ENCODE measurements around the gene IKBKE. TPM values are rescaled to one million over a fixed set of nuclear protein-coding genes. Genes with fewer than 3 reads are reported as not detected.

Gene IKBKE
- total and polyA plus RNA-seq, 2 donors (not counting 3 experiments of a cell fraction or from before 2014, with no cell fraction given): 17.9 to 20.7 TPM

DNA sequence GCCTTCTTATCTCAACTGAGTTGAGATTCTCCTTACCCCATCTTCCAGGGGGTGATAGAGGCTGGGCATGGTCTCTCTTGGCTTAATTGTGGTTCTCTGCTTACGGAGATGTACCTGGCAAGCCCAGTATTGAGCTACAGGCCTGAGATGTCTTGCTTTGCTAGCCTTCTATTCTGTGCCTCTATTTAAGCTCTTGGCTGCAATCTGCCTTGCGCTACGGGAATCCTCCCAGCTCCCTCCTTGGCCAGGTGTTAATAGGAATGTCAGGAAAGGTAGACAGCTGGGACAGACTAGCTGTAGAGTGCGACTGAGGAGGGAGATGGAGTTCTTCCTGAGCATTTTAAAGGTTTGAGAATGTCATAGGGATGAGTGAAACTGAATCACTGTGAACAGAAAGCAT, 10.6 kb upstream of the IKBKE start:
- Histone ChIP-seq H3K4me3 (replicated peaks in 1 of 3; ENCODE audit: insufficient read depth in 1 of 3, low read depth in 1 of 3, low read length in 3 of 3) (no peak overlapping the region), H3K27ac (ENCODE audit: insufficient read depth, low read depth, low read length) (no peak overlapping the region), H3K9me3 (replicated peaks; ENCODE audit: control insufficient read depth, insufficient read depth, low read length) (no peaks in the 10 kb centered on the region), H3K27me3 (ENCODE audit: control insufficient read depth in 2 of 2, insufficient read depth in 2 of 2, low read length in 2 of 2) (no peaks in the 10 kb centered on the region), H3K9ac (replicated peaks; ENCODE audit: extremely low read depth, insufficient read depth, low read length) (no peak overlapping the region), H4K20me1 (replicated peaks; ENCODE audit: control insufficient read depth, extremely low read depth, insufficient read depth, low read length) (no peaks in the 10 kb centered on the region), H3K79me2 (ENCODE audit: control insufficient read depth, insufficient read depth, low read length) (no peaks in the 10 kb centered on the region), H3K4me2 (ENCODE audit: insufficient read depth, low read length) (no peak overlapping the region), H2AFZ (ENCODE audit: low read depth, low read length) (no peak overlapping the region), H3K36me3 (ENCODE audit: control insufficient read depth in 2 of 2, extremely low read depth in 1 of 2, insufficient read depth in 2 of 2, low read length in 2 of 2) (peaks cover 11 to 17% of the 10 kb centered on the region in 2 experiments), H3K4me1 (ENCODE audit: control insufficient read depth, extremely low read depth, insufficient read depth, low read length) (peaks cover 35% of the 10 kb centered on the region), H3K9me1 (replicated peaks; ENCODE audit: control insufficient read depth, extremely low read depth, insufficient read depth, low read length) (no peaks in the 10 kb centered on the region)
- no peak for FAIRE-seq
- no peak for DNase-seq (ENCODE audit: low read depth, low spot score)
- POLR2A ChIA-PET: no interaction called here
- intact Hi-C loops (cut with micrococcal nuclease): no loop called here
- no TSS peak for BruUV-seq (replicated peaks)
- dilution Hi-C loops (cut with MboI; ENCODE audit: extremely low pct_ligation_motif_present, low sequenced_read_pairs): no loop called here
- TF ChIP-seq EZH2 (IDR thresholded peaks at IDR 0.05; ENCODE audit: borderline replicate concordance, low read depth, low read length, severe bottlenecking) (no peak), POLR2A (IDR thresholded peaks at IDR 0.05; ENCODE audit: low read depth, low read length) (no peak)
- TF ChIP-seq, protein P1, sequence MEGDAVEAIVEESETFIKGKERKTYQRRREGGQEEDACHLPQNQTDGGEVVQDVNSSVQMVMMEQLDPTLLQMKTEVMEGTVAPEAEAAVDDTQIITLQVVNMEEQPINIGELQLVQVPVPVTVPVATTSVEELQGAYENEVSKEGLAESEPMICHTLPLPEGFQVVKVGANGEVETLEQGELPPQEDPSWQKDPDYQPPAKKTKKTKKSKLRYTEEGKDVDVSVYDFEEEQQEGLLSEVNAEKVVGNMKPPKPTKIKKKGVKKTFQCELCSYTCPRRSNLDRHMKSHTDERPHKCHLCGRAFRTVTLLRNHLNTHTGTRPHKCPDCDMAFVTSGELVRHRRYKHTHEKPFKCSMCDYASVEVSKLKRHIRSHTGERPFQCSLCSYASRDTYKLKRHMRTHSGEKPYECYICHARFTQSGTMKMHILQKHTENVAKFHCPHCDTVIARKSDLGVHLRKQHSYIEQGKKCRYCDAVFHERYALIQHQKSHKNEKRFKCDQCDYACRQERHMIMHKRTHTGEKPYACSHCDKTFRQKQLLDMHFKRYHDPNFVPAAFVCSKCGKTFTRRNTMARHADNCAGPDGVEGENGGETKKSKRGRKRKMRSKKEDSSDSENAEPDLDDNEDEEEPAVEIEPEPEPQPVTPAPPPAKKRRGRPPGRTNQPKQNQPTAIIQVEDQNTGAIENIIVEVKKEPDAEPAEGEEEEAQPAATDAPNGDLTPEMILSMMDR (IDR thresholded peaks at IDR 0.05; ENCODE audit: extremely low read depth in 1 of 2, insufficient read depth in 1 of 2, low read depth in 1 of 2, low read length in 2 of 2): no peak
- CTCF ChIA-PET: interaction anchor here (1.0 to 5.1 kb wide), 2 partner anchors 12 to 20 kb away, joined by 3 to 43 read pairs; partner anchors contain the start of gene IKBKE

DNA sequence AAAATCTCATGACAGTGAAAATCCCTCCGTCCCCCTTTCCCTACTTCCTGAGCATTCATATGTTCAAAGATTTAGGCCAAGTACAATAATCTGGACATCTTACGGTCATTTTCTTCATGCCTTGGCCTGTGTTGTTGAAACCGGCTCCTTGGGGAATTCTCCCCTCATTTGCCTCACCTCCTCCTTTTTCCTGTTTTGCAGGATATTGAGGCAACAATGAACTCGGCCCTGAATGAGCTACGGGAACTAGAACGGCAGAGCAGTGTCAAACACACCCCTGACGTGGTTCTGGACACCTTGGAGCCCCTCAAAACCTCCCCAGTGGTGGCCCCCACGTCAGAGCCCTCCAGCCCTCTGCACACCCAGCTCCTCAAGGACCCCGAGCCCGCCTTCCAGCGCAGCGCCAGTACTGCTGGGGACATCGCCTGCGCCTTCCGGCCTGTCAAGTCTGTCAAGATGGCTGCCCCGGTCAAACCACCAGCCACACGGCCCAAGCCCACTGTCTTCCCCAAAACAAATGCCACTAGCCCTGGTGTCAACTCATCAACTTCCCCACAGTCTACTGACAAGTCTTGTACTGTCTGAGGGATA, 9.3 kb upstream of the IKBKE start:
- ChIA-PET POLR2A (no interaction called here), CTCF (interaction anchor here (0.6 to 5.1 kb wide), 8 partner anchors 11 to 123 kb away, joined by 3 to 43 read pairs (median 8); partner anchors contain the start of gene IKBKE)
- FAIRE-seq: peak; percentile 43
- H3K4me1 ChIP-seq (ENCODE audit: control insufficient read depth, extremely low read depth, insufficient read depth, low read length): peaks cover 29% of the 10 kb centered on the region
- TF ChIP-seq POLR2AphosphoS5 (IDR thresholded peaks at IDR 0.05; ENCODE audit: insufficient read depth, low read depth, low read length): no peak
- no peak for TF ChIP-seq EZH2 (IDR thresholded peaks at IDR 0.05; ENCODE audit: borderline replicate concordance, low read depth, low read length, severe bottlenecking)
- no peak for TF ChIP-seq POLR2A (IDR thresholded peaks at IDR 0.05; ENCODE audit: low read depth, low read length)
- no peak for TF ChIP-seq FOS (IDR thresholded peaks at IDR 0.05; ENCODE audit: borderline replicate concordance, insufficient read depth, low read length)
- TF ChIP-seq MYC (IDR thresholded peaks at IDR 0.05; ENCODE audit: low read depth, low read length): no peak
- TF ChIP-seq, protein P1 (IDR thresholded peaks at IDR 0.05; ENCODE audit: extremely low read depth in 1 of 2, insufficient read depth in 1 of 2, low read depth in 1 of 2, low read length in 2 of 2): no peak
- H3K27ac ChIP-seq (ENCODE audit: insufficient read depth, low read depth, low read length): peak overlapping the region; percentile 4
- H3K9me1 ChIP-seq (replicated peaks; ENCODE audit: control insufficient read depth, extremely low read depth, insufficient read depth, low read length): no peaks in the 10 kb centered on the region
- intact Hi-C loops (cut with micrococcal nuclease) (no loop called here), dilution Hi-C loops (cut with MboI; ENCODE audit: extremely low pct_ligation_motif_present, low sequenced_read_pairs) (no loop called here)
- H3K27me3 ChIP-seq (ENCODE audit: control insufficient read depth in 2 of 2, insufficient read depth in 2 of 2, low read length in 2 of 2): no peaks in the 10 kb centered on the region
- H3K36me3 ChIP-seq (ENCODE audit: control insufficient read depth in 2 of 2, extremely low read depth in 1 of 2, insufficient read depth in 2 of 2, low read length in 2 of 2): peaks cover 11 to 15% of the 10 kb centered on the region in 2 experiments
- H3K4me3 ChIP-seq (replicated peaks in 1 of 3; ENCODE audit: insufficient read depth in 1 of 3, low read depth in 1 of 3, low read length in 3 of 3): no peak overlapping the region
- no peak overlapping the region for H3K9ac ChIP-seq (replicated peaks; ENCODE audit: extremely low read depth, insufficient read depth, low read length)
- no peak overlapping the region for H2AFZ ChIP-seq (ENCODE audit: low read depth, low read length)
- BruUV-seq (replicated peaks): no TSS peak
- no peak overlapping the region for H3K4me2 ChIP-seq (ENCODE audit: insufficient read depth, low read length)
- H4K20me1 ChIP-seq (replicated peaks; ENCODE audit: control insufficient read depth, extremely low read depth, insufficient read depth, low read length): no peaks in the 10 kb centered on the region
- DNase-seq (ENCODE audit: low read depth, low spot score): peak; percentile 75
- H3K9me3 ChIP-seq (replicated peaks; ENCODE audit: control insufficient read depth, insufficient read depth, low read length): no peaks in the 10 kb centered on the region
- no peaks in the 10 kb centered on the region for H3K79me2 ChIP-seq (ENCODE audit: control insufficient read depth, insufficient read depth, low read length)

Data from endothelial cell of umbilical vein (primary cell).